Neural crest cell (in vitro differentiated cells): ENCODE results near the gene CDC42BPA. TPM values are rescaled to one million over a fixed set of nuclear protein-coding genes. Genes with fewer than 3 reads are reported as not detected.

Source experiments
- DNase-seq: peaks from one replicate; pipeline ENCODE4 v3.0.0; 2021; ENCODE audit warnings: low read depth, mixed read lengths, low spot score
- H3K27ac Mint-ChIP-seq: one replicate; pipeline ENCODE4 v1.8.0; 2021; ENCODE audit warnings: mild to moderate bottlenecking, mixed read lengths; ENCODE audit not compliant: unreplicated experiment
- H3K27me3 Mint-ChIP-seq: 2 replicates; pipeline ENCODE4 v1.8.0; 2021; ENCODE audit warnings: low read depth, mild to moderate bottlenecking, mixed read lengths
- H3K36me3 Mint-ChIP-seq: 2 replicates; pipeline ENCODE4 v1.8.0; 2021; ENCODE audit warnings: low read depth, mild to moderate bottlenecking, mixed read lengths
- H3K4me1 Mint-ChIP-seq: 2 replicates; pipeline ENCODE4 v1.8.0; 2021; ENCODE audit warnings: mixed read lengths
- H3K4me3 Mint-ChIP-seq: one replicate; pipeline ENCODE4 v1.8.0; 2021; ENCODE audit warnings: mild to moderate bottlenecking, mixed read lengths
- H3K9me3 Mint-ChIP-seq: 2 replicates; pipeline ENCODE4 v1.8.0; 2021; ENCODE audit warnings: mixed read lengths
- CTCF ChIP-seq: fragments of 200-600 bp; sonication (generic); conservative IDR thresholded peaks from 2 replicates; pipeline ENCODE4 v1.5.0; 2021; ENCODE audit warnings: antibody characterized with exemption, mild to moderate bottlenecking
- total RNA-seq: library from RNA; stranded (reverse); gene quantifications from 2 replicates; pipeline ENCODE4 v1.2.1, GENCODE V29; 2021

CDC42BPA gene
- total RNA-seq, 1 donor from 2014 or later, result 35.6 TPM

- no peak for TF ChIP-seq CTCF
- H3K36me3 Mint-ChIP-seq, result no peaks in the 10 kb centered on the region
- H3K27me3 Mint-ChIP-seq, result no peaks in the 10 kb centered on the region
- no peak overlapping the region for H3K4me3 Mint-ChIP-seq
- H3K4me1 Mint-ChIP-seq, result peaks cover 20% of the 10 kb centered on the region
- no peak for DNase-seq
- H3K9me3 Mint-ChIP-seq, result no peaks in the 10 kb centered on the region
- no peak overlapping the region for H3K27ac Mint-ChIP-seq
Observed at GRCh38 chr1:227303662-227304061, 14.6 kb downstream of the CDC42BPA start.

- H3K4me3 Mint-ChIP-seq, result no peak overlapping the region
- H3K9me3 Mint-ChIP-seq, result no peaks in the 10 kb centered on the region
- no peak for DNase-seq
- no peaks in the 10 kb centered on the region for H3K36me3 Mint-ChIP-seq
- H3K4me1 Mint-ChIP-seq, result peaks cover 16% of the 10 kb centered on the region
- no peak for TF ChIP-seq CTCF
- H3K27me3 Mint-ChIP-seq, result no peaks in the 10 kb centered on the region
- H3K27ac Mint-ChIP-seq, result no peak overlapping the region
Observed at GRCh38 chr1:227300682-227301081, 17.6 kb downstream of the CDC42BPA start.

GRCh38 chr1:227299688-227300087, 18.6 kb downstream of the CDC42BPA start:
- Mint-ChIP-seq H3K9me3 (no peaks in the 10 kb centered on the region), H3K4me3 (no peak overlapping the region), H3K4me1 (peaks cover 16% of the 10 kb centered on the region), H3K36me3 (no peaks in the 10 kb centered on the region), H3K27me3 (no peaks in the 10 kb centered on the region), H3K27ac (no peak overlapping the region)
- no peak for TF ChIP-seq CTCF
- DNase-seq, result no peak

GRCh38 chr1:227299241-227299627, 19.1 kb downstream of the CDC42BPA start:
- H3K27ac Mint-ChIP-seq, result no peak overlapping the region
- no peaks in the 10 kb centered on the region for H3K9me3 Mint-ChIP-seq
- no peak for DNase-seq
- no peaks in the 10 kb centered on the region for H3K36me3 Mint-ChIP-seq
- H3K4me3 Mint-ChIP-seq, result no peak overlapping the region
- no peak for TF ChIP-seq CTCF
- H3K27me3 Mint-ChIP-seq, result no peaks in the 10 kb centered on the region
- peaks cover 16% of the 10 kb centered on the region for H3K4me1 Mint-ChIP-seq

GRCh38 chr1:227298512-227299240, 19.6 kb downstream of the CDC42BPA start:
- no peaks in the 10 kb centered on the region for H3K9me3 Mint-ChIP-seq
- peaks cover 16% of the 10 kb centered on the region for H3K4me1 Mint-ChIP-seq
- DNase-seq, result no peak
- H3K36me3 Mint-ChIP-seq, result no peaks in the 10 kb centered on the region
- no peak overlapping the region for H3K27ac Mint-ChIP-seq
- H3K27me3 Mint-ChIP-seq, result no peaks in the 10 kb centered on the region
- TF ChIP-seq CTCF, result no peak
- H3K4me3 Mint-ChIP-seq, result no peak overlapping the region
